Ishikawa (cell line): ENCODE results near the gene PAEP.

ENCODE experiments used
- CEBPB ChIP-seq: IDR thresholded peaks from 2 replicates; pipeline ENCODE4 v1.6.1; 2012
- CREB1 ChIP-seq: IDR thresholded peaks from 2 replicates; pipeline ENCODE4 v1.6.1; 2012; ENCODE audit warnings: low read depth
- EGR1 ChIP-seq: IDR thresholded peaks from 2 replicates; pipeline ENCODE4 v1.6.1; 2012
- EP300 ChIP-seq: IDR thresholded peaks from 2 replicates; pipeline ENCODE4 v1.6.1; 2012; ENCODE audit warnings: borderline replicate concordance
- FOXM1 ChIP-seq: IDR thresholded peaks from 2 replicates; pipeline ENCODE4 v1.6.1; 2012; ENCODE audit warnings: low read depth, borderline replicate concordance
- MAX ChIP-seq: IDR thresholded peaks from 2 replicates; pipeline ENCODE4 v1.6.1; 2012
- NFIC ChIP-seq: IDR thresholded peaks from 2 replicates; pipeline ENCODE4 v1.6.1; 2012
- RAD21 ChIP-seq: IDR thresholded peaks from 2 replicates; pipeline ENCODE4 v1.6.1; 2012; ENCODE audit warnings: low read depth
- REST ChIP-seq: IDR thresholded peaks from 2 replicates; pipeline ENCODE4 v1.6.1; 2012; ENCODE audit warnings: low read depth, mild to moderate bottlenecking
- TAF1 ChIP-seq: IDR thresholded peaks from 2 replicates; pipeline ENCODE4 v1.6.1; 2012; ENCODE audit warnings: low read depth, mild to moderate bottlenecking
- TCF12 ChIP-seq: IDR thresholded peaks from 2 replicates; pipeline ENCODE4 v1.6.1; 2012; ENCODE audit warnings: low read depth
- TEAD4 ChIP-seq: IDR thresholded peaks from 2 replicates; pipeline ENCODE4 v1.6.1; 2012
- USF1 ChIP-seq: IDR thresholded peaks from 2 replicates; pipeline ENCODE4 v1.6.1; 2012
- YY1 ChIP-seq: IDR thresholded peaks from 2 replicates; pipeline ENCODE4 v1.6.1; 2012; ENCODE audit warnings: low read depth
- ZBTB7A ChIP-seq: IDR thresholded peaks from 2 replicates; pipeline ENCODE4 v1.6.1; 2012; ENCODE audit warnings: low read depth

Gene PAEP

GRCh38 chr9:135566552-135566951, 5.0 kb downstream of the PAEP start:
- TF ChIP-seq RAD21 = no peak

- no peak for TF ChIP-seq CREB1
- TF ChIP-seq ZBTB7A = no peak
- TF ChIP-seq USF1 = no peak
- no peak for TF ChIP-seq RAD21
- TF ChIP-seq EP300 = no peak
- TF ChIP-seq YY1 = no peak
- no peak for TF ChIP-seq TAF1
- TF ChIP-seq TCF12 = no peak
- TF ChIP-seq NFIC = no peak
- no peak for TF ChIP-seq REST
- no peak for TF ChIP-seq FOXM1
- no peak for TF ChIP-seq MAX
- TF ChIP-seq EGR1 = no peak
These were observed 5.8 kb downstream of the PAEP start for GRCh38 chr9:135567311-135567710.

- no peak for TF ChIP-seq TAF1
These were observed 6.5 kb downstream of the PAEP start for GRCh38 chr9:135568026-135568425.

GRCh38 chr9:135570456-135570855, 8.9 kb downstream of the PAEP start:
- no peak for TF ChIP-seq REST
- TF ChIP-seq MAX = no peak
- no peak for TF ChIP-seq TEAD4
- no peak for TF ChIP-seq EGR1
- no peak for TF ChIP-seq ZBTB7A
- TF ChIP-seq NFIC = no peak
- TF ChIP-seq EP300 = no peak
- TF ChIP-seq FOXM1 = no peak
- TF ChIP-seq TAF1 = no peak
- TF ChIP-seq CREB1 = no peak
- TF ChIP-seq TCF12 = no peak
- TF ChIP-seq USF1 = no peak
- TF ChIP-seq RAD21 = no peak
- no peak for TF ChIP-seq YY1
- TF ChIP-seq CEBPB = no peak

- no peak for TF ChIP-seq TEAD4
- no peak for TF ChIP-seq YY1
- TF ChIP-seq FOXM1 = no peak
- TF ChIP-seq ZBTB7A = no peak
- TF ChIP-seq CREB1 = no peak
- TF ChIP-seq REST = no peak
- no peak for TF ChIP-seq CEBPB
- TF ChIP-seq NFIC = no peak
- TF ChIP-seq TCF12 = no peak
- TF ChIP-seq TAF1 = no peak
- no peak for TF ChIP-seq MAX
- TF ChIP-seq EGR1 = no peak
- no peak for TF ChIP-seq RAD21
- TF ChIP-seq USF1 = no peak
- TF ChIP-seq EP300 = no peak
These were observed 10.7 kb downstream of the PAEP start for GRCh38 chr9:135572233-135572632.
